GM10248 (cell line): Measurements from ENCODE around the gene EBPL.
A peak's percentile ranks its signal among the peaks of the same experiment; 100 is the strongest.

ENCODE experiments used
- CTCF ChIA-PET: fragments of 300-600 bp; sonication (Branson Sonifier 250); formaldehyde crosslinking; extraction: SDS; loops from one replicate; lab custom pipeline; 2021; ENCODE audit warnings: antibody characterized with exemption; lab: Yijun Ruan, JAX
- POLR2A ChIA-PET: fragments of 350-650 bp; sonication (Branson Sonifier 250); formaldehyde crosslinking; extraction: SDS; loops from one replicate; lab custom pipeline; 2020; ENCODE audit warnings: antibody characterized with exemption; lab: Yijun Ruan, JAX
- DNase-seq: peaks from one replicate; pipeline ENCODE4 v3.0.0; 2012; ENCODE audit errors: extremely low spot score
- TF ChIP-seq, protein P1 (sequence below): IDR thresholded peaks from 2 replicates; pipeline ENCODE4 v1.5.1; 2012; ENCODE audit warnings: mild to moderate bottlenecking, low read depth; ENCODE audit errors: extremely low read depth, missing control alignments, control extremely low read depth

The EBPL gene

DNA sequence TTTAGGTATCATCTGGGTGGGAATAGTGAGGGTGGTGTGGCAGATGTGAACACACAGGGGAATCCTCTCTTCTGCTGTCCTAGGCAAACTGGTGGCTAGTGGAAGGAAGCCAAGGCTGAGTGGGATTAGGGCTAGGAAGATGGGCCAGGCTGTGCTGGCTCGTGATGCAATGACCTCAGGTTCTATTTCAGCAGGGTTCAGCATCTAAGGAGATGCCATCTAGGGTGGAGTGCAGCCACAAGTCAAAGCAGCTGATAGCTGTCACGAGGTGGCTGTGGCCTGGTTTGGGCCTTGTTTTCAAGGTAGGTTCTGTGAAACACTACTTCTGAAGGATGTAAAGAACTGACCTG lies 41.3 kb downstream of the EBPL start:
- TF ChIP-seq, protein P1, sequence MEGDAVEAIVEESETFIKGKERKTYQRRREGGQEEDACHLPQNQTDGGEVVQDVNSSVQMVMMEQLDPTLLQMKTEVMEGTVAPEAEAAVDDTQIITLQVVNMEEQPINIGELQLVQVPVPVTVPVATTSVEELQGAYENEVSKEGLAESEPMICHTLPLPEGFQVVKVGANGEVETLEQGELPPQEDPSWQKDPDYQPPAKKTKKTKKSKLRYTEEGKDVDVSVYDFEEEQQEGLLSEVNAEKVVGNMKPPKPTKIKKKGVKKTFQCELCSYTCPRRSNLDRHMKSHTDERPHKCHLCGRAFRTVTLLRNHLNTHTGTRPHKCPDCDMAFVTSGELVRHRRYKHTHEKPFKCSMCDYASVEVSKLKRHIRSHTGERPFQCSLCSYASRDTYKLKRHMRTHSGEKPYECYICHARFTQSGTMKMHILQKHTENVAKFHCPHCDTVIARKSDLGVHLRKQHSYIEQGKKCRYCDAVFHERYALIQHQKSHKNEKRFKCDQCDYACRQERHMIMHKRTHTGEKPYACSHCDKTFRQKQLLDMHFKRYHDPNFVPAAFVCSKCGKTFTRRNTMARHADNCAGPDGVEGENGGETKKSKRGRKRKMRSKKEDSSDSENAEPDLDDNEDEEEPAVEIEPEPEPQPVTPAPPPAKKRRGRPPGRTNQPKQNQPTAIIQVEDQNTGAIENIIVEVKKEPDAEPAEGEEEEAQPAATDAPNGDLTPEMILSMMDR = no peak
- ChIA-PET POLR2A (no interaction called here), CTCF (interaction anchor here (1.2 to 2.1 kb wide), 2 partner anchors 9 to 20 kb away, joined by 3 to 5 read pairs; no protein-coding TSS in a partner anchor)
- no peak for DNase-seq

DNA sequence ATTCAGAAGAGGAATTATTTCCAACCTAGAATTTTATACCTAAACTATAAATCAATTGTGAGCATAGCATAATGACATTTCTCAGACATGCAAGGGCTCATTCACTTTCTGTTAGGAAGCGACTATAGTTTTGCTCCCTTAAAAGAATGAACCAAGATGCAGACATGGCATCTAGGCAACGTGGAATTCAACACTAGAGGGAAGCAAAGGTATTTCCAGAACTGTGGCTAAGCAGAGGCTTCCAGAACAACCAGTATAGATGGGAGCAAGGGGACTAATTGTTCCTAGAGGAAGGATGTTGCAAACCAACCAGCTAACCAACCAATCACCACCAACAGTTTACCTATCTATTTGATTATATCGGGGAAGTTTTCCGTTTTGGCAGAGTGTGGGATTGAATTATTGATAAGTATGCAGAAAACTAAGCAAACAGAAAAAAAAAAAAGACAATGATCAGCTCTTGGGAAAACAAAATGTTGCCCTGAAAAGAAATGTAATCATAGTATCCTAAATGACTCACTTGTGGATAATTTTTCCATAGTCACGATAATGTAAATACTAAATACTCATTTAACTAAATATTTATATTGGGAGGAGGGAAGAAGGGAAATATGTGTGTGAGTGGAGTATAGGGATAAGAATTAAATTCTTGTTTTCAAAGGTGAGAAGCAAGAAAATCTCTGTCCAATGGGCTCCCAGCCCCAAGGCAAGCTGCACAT lies 41.9 kb downstream of the EBPL start:
- DNase-seq = no peak
- CTCF ChIA-PET = interaction anchor here (1.2 kb wide), 1 partner anchor 9 kb away, joined by 3 read pairs; no protein-coding TSS in a partner anchor
- POLR2A ChIA-PET = no interaction called here

DNA sequence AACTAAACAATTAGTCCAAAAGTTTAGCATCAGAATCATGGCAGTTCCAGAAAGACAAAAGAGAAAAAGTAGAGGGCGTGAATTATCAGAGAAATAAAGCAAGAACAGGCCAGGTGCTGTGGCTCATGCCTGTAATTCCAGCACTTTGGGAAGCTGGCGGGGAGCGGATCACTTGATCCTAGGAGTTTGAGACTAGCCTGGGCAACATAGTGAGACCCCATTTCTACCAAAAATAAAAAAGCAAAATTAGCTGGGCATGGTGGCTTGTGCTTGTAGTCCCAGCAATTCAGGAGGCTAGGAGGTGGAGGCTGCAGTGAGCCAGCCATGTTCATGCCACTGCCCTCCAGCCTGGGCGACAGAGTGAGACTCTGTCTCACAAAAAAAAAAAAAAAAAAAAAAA lies 44.6 kb downstream of the EBPL start:
- TF ChIP-seq, protein P1 = no peak
- ChIA-PET CTCF (no interaction called here), POLR2A (no interaction called here)
- DNase-seq = no peak

More for the DNA sequence above, 41.9 kb downstream of the EBPL start:
- TF ChIP-seq, protein P1 = no peak

DNA sequence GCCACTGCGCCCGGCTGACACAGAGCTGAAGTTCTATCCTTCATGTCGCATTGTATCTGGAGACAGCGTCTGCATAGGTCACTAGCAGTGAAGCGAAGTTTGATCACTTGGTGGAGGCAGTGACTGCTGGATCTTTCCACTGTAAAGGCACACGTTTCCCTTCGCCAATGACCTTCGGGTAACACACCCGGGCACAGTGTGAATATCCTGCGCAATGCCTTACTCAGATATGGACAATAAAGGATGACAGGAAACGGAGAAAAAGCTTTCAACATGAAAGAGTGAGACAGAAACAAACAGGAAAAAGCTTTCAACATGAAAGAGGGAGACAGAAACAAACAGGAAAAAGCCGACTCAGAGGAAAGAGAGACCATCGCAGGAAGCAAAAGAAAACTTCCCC lies 45.8 kb downstream of the EBPL start:
- POLR2A ChIA-PET = no interaction called here
- DNase-seq = no peak
- TF ChIP-seq, protein P1 = no peak
- CTCF ChIA-PET = interaction anchor here (0.7 kb wide), 1 partner anchor 25 kb away, joined by 3 read pairs; no protein-coding TSS in a partner anchor

DNA sequence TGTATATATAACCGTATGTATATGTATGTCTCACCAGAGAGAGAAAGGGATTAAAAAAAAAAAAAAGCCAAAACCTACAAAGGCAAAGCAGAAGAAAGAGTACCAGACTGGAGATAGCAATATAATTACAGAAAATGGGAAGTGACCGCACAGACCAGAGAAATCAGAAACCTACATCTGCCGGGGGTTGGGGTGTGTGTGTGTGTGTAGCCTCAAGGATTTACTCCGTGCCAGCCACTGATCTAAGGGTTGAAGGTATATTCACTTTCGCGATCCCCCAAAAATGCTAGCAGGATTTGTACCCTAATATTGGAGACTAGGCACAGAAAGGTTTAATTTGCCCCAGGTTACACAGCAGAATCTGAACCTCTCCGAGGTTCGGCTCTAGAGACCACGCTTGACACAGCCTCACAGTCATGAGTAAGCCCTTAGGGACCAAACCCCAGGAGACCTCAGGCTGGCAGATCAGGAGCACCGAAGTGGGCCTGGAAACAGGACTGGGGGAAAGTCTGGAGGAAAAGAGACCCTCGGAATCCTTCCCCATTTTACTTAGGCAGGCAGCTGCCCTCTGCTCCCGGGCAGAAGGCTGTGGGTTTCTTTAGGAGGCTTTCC lies 48.1 kb downstream of the EBPL start:
- peak; percentile 34 for DNase-seq
- TF ChIP-seq, protein P1 = no peak
- CTCF ChIA-PET = no interaction called here
- POLR2A ChIA-PET = no interaction called here

DNA sequence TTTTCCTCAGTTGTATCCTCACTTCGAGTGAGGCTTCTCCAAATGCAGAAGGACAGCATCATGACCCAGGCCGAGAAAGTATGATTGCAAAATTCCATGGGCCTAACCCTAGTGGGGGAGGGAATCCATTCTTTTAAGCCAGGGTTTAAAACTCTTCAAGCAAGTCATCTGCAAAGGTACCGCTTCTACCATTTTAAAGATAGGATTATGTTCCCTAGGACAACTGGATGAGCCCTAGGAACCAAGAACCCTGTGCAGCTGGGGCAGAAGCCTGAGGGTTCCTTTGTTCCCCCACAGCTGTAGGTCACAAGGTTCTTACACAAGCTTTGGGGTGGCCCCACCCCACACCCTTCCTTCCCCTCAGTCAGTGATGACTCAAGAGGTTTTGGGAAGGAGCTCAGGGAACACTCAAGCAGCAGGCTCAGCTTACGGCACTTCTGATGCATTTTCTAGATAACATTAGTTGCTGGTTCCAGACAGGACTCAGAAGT lies 49.4 kb downstream of the EBPL start:
- TF ChIP-seq, protein P1 = no peak
- no peak for DNase-seq
- CTCF ChIA-PET = interaction anchor here (1.3 to 1.8 kb wide), 2 partner anchors 13 to 14 kb away, joined by 3 to 4 read pairs; partner anchors contain the start of gene ARL11
- POLR2A ChIA-PET = no interaction called here
